Activated CD4-positive, alpha-beta T cell treated with anti-CD3 and anti-CD28 coated beads, Interleukin-2, amount 50 U/mL, for 48 hours (primary cell): ENCODE results near the gene AMPH.

Experiments used
- DNase-seq, 2 experiments: peaks; one replicate each; pipeline ENCODE4 v3.0.0-alpha.2; 2020

The AMPH gene

GRCh38 chr7:38539477-38540081 lies 91.6 kb downstream of the AMPH start:
- no peak for DNase-seq

DNA sequence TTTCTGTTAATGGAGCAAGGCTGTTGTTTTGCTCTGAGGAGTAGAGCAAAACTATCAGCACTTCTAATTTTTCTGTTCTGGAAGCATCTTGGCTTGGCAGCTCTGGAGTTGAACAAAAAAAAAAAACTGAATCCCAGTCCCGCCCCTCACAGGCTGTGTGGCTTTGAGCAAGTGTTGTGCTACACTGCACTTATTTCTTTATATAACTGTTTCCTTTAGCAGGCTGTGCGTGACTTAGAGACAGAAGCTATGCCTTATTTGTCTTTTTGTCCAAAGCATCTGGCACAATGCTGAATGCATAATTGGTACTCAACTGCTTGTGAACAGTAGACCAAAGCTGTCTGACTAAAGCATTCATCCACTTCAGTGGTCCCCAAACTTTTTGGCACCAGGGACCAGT lies 96.1 kb downstream of the AMPH start:
- no peak for DNase-seq

DNA sequence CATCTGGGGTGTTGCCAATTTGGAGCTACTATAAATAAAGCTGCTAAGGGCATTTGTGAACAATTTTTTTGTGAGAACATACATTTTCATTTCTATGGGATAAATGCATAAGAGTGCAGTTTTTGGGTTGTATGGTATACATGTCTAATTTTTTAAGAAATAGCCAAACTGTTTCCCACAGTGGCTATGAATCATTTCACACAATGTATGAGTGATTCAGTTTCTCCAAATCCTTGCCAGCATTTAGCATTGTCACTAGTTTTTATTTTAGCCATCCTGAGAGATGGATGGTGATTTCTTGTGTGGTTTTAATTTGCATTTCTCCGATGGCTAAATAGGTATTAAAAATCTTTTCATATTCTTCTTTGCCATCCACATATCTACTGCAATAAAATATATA lies 105.3 kb downstream of the AMPH start:
- DNase-seq, result no peak

- DNase-seq, result no peak
Observed at GRCh38 chr7:38524786-38525185, 106.4 kb downstream of the AMPH start.

DNA sequence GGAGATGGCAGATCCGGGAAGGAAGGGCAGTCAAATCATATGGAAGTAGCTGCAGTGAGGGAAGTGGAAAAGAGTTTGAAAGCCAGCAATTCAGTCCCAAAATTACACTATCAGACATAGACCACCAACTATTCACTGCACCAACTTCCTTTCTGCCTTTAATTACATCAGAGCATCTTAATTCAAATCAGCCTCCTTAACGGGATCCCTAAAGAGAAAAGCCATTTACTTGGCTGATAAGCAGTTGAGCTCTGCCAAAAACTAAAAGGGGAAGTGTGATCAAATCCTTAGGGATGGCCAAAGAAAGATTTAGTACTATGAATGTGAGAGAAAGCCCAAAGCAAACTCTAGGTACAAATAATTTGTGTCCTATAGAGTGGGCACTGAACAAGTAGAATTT lies 110.4 kb downstream of the AMPH start:
- DNase-seq, result no peak

GRCh38 chr7:38518541-38518940 lies 112.6 kb downstream of the AMPH start:
- no peak for DNase-seq

- DNase-seq, result no peak
Observed at GRCh38 chr7:38512704-38513103, 118.5 kb downstream of the AMPH start.

- DNase-seq, result no peak
Observed at GRCh38 chr7:38512291-38512690, 118.9 kb downstream of the AMPH start.

GRCh38 chr7:38507384-38507783 lies 123.8 kb downstream of the AMPH start:
- no peak for DNase-seq

DNA sequence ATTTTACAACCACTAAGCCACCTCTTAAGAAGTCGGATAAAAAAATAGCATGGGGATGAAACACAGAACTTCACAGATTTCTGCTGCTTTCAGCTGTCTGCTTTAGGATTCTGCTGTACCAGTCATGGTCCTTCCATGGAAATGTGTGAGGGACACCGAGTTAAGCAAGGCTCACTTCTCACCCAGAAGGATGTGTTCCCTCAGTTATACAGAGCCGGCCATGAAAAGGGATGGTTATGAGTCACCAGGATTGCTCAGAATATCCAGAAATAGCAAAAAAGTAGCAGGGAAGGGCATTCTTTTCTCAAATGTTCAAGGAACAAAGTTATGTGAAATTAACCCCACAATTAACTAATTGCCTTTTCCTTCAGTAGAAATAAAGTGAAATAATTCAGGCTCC lies 124.4 kb downstream of the AMPH start:
- DNase-seq, result no peak

- DNase-seq, result no peak
Observed at GRCh38 chr7:38506004-38506403, 125.2 kb downstream of the AMPH start.

- no peak for DNase-seq
Observed at GRCh38 chr7:38504684-38505083, 126.5 kb downstream of the AMPH start.

DNA sequence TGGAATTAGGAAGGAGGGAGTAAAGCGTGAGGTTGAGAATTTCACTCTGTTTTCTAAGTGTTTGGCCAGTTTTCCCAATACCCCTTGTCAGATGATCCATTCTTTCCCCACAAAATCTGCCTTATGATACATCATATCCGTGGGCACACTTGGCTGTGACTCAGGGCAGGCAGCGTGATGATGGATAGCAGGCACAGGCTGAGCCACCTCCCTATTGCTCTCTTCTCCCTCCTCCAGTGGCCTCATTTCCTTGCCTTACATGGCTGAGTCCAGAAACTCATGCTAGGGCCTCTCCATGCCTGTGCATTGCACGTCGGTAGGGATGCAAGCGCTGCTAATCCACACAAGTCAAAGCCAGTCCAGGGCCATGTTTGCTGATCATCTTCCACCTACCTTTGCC lies 128.3 kb downstream of the AMPH start:
- DNase-seq, result no peak

DNA sequence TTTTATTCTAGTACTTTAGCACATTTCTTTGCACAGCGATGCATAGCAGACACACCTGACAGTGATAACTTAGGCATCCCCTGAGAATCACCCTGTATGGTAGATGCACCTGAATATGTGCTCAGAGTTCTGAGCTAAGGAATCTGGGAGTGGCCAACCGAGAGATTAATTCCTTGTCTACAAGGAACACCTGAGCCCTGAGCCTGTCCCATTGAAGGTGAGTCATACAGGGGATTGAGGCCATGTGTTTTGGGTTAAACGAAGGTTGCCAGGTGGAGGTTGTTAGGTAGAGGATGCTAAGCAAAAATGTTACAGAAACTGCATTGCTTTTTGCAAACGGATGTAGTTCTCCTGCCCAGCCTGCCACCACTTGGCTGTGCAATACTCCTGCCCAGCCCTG lies 128.9 kb downstream of the AMPH start:
- no peak for DNase-seq

- DNase-seq, result no peak
Observed at GRCh38 chr7:38492010-38492409, 139.2 kb downstream of the AMPH start.

GRCh38 chr7:38482521-38482920 lies 148.7 kb downstream of the AMPH start:
- DNase-seq, result no peak

DNA sequence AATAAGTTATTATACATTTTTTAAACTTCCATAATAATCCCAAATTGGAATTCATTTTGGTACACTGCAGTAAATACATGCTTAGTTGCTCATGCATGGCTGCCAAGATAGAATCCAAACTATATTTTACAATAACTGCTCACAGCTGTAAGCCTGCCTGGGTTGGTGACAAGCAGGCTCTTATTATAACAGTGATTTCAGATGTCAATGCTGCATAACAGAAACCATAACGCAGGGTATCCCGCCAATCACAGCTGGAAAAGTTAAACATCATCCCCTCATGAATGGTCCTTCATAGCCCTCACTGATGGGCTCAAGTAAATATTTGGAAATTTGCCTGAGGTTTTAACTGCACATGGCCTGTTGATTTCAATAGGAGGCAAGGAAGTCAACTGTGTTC lies 149.8 kb downstream of the AMPH start:
- no peak for DNase-seq

GRCh38 chr7:38478404-38478803 lies 152.8 kb downstream of the AMPH start:
- DNase-seq, result no peak

DNA sequence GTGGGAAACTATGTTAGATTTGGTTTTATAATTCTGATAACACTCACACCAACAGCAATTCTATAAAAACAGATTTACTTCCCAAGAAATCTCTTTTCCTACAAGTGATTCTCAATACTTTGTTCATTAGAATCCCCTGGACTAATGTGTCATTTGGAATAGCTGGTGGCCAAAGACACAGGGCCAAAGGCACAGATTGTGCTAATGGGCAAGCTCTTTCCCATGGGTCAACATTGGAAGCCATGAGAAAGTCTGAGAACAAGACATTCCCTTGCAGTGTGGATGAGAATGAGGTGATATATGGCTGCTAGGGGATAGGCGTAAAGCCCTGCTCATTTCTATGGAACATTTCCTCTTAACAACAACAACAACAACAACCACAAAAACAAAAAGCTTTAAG lies 153.8 kb downstream of the AMPH start:
- DNase-seq, result no peak

GRCh38 chr7:38476764-38477163 lies 154.4 kb downstream of the AMPH start:
- DNase-seq, result no peak

- no peak for DNase-seq
Observed at GRCh38 chr7:38465956-38466355, 165.2 kb downstream of the AMPH start.

- peak; percentile 88 to 91 for DNase-seq
Observed at GRCh38 chr7:38463277-38464225, 167.6 kb downstream of the AMPH start.

- no peak for DNase-seq
Observed at GRCh38 chr7:38462819-38463218, 168.4 kb downstream of the AMPH start.

DNA sequence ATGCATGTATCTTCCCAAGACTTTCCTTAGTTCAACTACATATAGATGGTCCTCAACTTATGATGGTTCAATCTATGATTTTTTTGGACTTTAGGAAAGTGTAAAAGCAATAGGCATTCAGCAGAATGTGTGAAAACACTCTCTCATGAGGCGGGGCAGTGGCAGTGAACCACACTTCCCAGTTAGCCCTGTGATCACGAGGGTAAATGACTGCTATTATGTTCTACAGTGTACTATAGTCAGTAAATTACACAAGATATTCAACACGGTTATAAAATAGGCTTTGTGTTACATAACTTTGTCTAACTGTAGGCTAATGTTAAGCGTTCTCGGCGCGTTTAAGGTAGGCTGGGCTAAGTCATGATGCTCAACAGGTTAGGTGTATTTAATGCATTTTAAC lies 169.3 kb downstream of the AMPH start:
- no peak for DNase-seq

DNA sequence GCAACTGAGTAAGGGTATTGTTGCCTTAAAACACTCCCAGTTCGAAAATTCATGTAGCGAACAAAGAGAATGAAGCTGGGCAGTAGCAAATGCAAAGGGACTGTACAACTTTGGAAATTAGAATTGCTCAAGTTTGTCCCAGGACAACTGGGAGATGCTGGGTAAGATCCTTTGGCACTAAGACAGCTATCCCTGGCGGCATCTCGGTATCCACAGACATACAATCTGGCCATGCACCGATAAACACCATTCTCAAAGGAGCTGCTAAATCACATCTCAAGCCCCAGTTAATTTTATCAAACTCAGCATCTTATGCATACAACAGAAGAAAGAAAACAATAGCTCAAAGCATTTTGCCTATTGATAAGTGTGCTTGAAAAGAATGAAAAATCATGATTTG lies 177.3 kb downstream of the AMPH start:
- DNase-seq, result no peak
